ENCODE data around the gene COG8. TPM values are rescaled to one million over a fixed set of nuclear protein-coding genes. Genes with fewer than 3 reads are reported as not detected.

The COG8 gene
- total and polyA plus RNA-seq, 4 donors: 11.2 to 37.4 (median 24.2) TPM

DNA sequence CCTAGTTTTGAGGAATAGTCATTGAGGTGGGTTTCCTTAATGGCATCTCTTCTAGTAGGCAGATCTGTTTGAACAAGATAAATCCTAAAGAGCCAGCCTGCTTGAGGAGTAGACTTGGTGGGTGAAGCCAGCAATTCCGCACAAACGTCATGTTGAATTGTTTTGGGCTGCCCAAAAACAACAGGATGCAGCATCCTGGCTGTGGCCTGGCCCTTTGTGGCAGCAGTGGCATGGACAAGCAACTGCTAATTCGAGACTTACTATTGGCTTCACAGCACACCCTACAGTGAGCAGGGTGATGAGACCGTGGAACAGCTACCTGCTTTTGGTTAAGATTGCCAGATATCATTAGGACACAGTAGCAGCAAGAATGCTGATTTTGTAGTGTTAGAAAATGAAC lies 37.5 kb downstream of the COG8 start:
- H3K36me3 ChIP-seq (ENCODE audit: control insufficient read depth in 4 of 4, insufficient read depth in 3 of 4, low read depth in 1 of 4, low read length in 3 of 4): peaks cover 0 to 11% (median 2%) of the 10 kb centered on the region in 4 donors
- no peak for TF ChIP-seq FOXA2 (IDR thresholded peaks at IDR 0.05)
- TF ChIP-seq YY1 (IDR thresholded peaks at IDR 0.05): no peak
- no peak for TF ChIP-seq HNF4A (conservative IDR thresholded peaks at IDR 0.05)
- TF ChIP-seq HNF4G (IDR thresholded peaks at IDR 0.05): no peak
- TF ChIP-seq, protein P1, sequence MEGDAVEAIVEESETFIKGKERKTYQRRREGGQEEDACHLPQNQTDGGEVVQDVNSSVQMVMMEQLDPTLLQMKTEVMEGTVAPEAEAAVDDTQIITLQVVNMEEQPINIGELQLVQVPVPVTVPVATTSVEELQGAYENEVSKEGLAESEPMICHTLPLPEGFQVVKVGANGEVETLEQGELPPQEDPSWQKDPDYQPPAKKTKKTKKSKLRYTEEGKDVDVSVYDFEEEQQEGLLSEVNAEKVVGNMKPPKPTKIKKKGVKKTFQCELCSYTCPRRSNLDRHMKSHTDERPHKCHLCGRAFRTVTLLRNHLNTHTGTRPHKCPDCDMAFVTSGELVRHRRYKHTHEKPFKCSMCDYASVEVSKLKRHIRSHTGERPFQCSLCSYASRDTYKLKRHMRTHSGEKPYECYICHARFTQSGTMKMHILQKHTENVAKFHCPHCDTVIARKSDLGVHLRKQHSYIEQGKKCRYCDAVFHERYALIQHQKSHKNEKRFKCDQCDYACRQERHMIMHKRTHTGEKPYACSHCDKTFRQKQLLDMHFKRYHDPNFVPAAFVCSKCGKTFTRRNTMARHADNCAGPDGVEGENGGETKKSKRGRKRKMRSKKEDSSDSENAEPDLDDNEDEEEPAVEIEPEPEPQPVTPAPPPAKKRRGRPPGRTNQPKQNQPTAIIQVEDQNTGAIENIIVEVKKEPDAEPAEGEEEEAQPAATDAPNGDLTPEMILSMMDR (IDR thresholded peaks at IDR 0.05; ENCODE audit: low read depth, low read length, missing input control): no peak
- no peak for TF ChIP-seq FOXA1 (IDR thresholded peaks at IDR 0.05)
- TF ChIP-seq, protein P2, sequence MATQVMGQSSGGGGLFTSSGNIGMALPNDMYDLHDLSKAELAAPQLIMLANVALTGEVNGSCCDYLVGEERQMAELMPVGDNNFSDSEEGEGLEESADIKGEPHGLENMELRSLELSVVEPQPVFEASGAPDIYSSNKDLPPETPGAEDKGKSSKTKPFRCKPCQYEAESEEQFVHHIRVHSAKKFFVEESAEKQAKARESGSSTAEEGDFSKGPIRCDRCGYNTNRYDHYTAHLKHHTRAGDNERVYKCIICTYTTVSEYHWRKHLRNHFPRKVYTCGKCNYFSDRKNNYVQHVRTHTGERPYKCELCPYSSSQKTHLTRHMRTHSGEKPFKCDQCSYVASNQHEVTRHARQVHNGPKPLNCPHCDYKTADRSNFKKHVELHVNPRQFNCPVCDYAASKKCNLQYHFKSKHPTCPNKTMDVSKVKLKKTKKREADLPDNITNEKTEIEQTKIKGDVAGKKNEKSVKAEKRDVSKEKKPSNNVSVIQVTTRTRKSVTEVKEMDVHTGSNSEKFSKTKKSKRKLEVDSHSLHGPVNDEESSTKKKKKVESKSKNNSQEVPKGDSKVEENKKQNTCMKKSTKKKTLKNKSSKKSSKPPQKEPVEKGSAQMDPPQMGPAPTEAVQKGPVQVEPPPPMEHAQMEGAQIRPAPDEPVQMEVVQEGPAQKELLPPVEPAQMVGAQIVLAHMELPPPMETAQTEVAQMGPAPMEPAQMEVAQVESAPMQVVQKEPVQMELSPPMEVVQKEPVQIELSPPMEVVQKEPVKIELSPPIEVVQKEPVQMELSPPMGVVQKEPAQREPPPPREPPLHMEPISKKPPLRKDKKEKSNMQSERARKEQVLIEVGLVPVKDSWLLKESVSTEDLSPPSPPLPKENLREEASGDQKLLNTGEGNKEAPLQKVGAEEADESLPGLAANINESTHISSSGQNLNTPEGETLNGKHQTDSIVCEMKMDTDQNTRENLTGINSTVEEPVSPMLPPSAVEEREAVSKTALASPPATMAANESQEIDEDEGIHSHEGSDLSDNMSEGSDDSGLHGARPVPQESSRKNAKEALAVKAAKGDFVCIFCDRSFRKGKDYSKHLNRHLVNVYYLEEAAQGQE (IDR thresholded peaks at IDR 0.05): no peak
- TF ChIP-seq, protein P3, sequence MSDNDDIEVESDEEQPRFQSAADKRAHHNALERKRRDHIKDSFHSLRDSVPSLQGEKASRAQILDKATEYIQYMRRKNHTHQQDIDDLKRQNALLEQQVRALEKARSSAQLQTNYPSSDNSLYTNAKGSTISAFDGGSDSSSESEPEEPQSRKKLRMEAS (IDR thresholded peaks at IDR 0.05): no peak
- TF ChIP-seq RXRA (IDR thresholded peaks at IDR 0.05): no peak
- no peak for DNase-seq (ENCODE audit: low spot score)

DNA sequence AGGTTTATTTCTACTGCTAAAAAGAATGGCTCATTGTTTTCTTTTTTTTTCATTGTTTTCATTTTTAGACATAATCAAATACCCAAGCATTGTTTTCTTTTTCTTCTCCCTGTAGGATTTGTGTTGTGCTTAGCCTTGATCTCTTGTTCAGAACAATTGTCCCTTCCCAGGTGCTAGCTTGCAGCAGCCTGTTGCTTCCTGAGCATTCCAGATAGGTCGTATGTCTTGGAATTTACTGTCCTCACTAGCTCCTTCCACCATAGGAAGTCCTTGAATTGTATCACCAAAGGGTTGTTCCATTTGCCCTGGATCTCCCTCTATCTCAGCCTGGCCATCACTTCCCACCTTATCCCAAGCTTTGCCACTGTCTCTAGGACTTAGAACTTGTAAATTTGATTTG lies 38.2 kb downstream of the COG8 start:
- H3K9ac ChIP-seq (ENCODE audit: low read depth in 1 of 2, low read length in 2 of 2): no peak overlapping the region
- no peaks in the 10 kb centered on the region for H3K9me3 ChIP-seq (ENCODE audit: control insufficient read depth in 4 of 4, low read length in 3 of 4)
- TF ChIP-seq TAF1 (conservative IDR thresholded peaks at IDR 0.05) (no peak), GABPA (IDR thresholded peaks at IDR 0.05 in 1 of 2, conservative IDR thresholded peaks at IDR 0.05 in 1 of 2) (no peak), RXRA (IDR thresholded peaks at IDR 0.05) (no peak), HNF4G (IDR thresholded peaks at IDR 0.05) (no peak), NR2F2 (IDR thresholded peaks at IDR 0.05) (no peak), SP1 (IDR thresholded peaks at IDR 0.05) (no peak), FOXA2 (IDR thresholded peaks at IDR 0.05) (no peak), FOXA1 (IDR thresholded peaks at IDR 0.05) (no peak)
- TF ChIP-seq, protein P4, sequence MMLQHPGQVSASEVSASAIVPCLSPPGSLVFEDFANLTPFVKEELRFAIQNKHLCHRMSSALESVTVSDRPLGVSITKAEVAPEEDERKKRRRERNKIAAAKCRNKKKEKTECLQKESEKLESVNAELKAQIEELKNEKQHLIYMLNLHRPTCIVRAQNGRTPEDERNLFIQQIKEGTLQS (IDR thresholded peaks at IDR 0.05): no peak
- TF ChIP-seq, protein P2 (IDR thresholded peaks at IDR 0.05): no peak
- TF ChIP-seq, protein P5, sequence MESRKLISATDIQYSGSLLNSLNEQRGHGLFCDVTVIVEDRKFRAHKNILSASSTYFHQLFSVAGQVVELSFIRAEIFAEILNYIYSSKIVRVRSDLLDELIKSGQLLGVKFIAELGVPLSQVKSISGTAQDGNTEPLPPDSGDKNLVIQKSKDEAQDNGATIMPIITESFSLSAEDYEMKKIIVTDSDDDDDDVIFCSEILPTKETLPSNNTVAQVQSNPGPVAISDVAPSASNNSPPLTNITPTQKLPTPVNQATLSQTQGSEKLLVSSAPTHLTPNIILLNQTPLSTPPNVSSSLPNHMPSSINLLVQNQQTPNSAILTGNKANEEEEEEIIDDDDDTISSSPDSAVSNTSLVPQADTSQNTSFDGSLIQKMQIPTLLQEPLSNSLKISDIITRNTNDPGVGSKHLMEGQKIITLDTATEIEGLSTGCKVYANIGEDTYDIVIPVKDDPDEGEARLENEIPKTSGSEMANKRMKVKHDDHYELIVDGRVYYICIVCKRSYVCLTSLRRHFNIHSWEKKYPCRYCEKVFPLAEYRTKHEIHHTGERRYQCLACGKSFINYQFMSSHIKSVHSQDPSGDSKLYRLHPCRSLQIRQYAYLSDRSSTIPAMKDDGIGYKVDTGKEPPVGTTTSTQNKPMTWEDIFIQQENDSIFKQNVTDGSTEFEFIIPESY (IDR thresholded peaks at IDR 0.05): no peak
- TF ChIP-seq, protein P1 (IDR thresholded peaks at IDR 0.05; ENCODE audit: low read depth, low read length, missing input control): no peak
- no peaks in the 10 kb centered on the region for H3K27me3 ChIP-seq (ENCODE audit: control insufficient read depth in 4 of 4, insufficient read depth in 4 of 4, low read length in 3 of 4)
- no peak overlapping the region for H3K4me3 ChIP-seq (ENCODE audit: low read depth in 1 of 3, low read length in 3 of 3)
- H3K36me3 ChIP-seq (ENCODE audit: control insufficient read depth in 4 of 4, insufficient read depth in 3 of 4, low read depth in 1 of 4, low read length in 3 of 4): peaks cover 0 to 11% (median 2%) of the 10 kb centered on the region in 4 donors
- H3K4me1 ChIP-seq (ENCODE audit: control insufficient read depth in 4 of 4, insufficient read depth in 4 of 4, low read length in 3 of 4): no peaks in the 10 kb centered on the region
- no peak overlapping the region for H3K27ac ChIP-seq (ENCODE audit: low read depth in 1 of 2, low read length in 2 of 2)
- no peak for DNase-seq (ENCODE audit: low spot score)
- WGBS: 81% methylated on average over 1 of the region's 1 CpG

More for the DNA sequence above, 37.5 kb downstream of the COG8 start:
- Histone ChIP-seq H3K27me3 (ENCODE audit: control insufficient read depth in 4 of 4, insufficient read depth in 4 of 4, low read length in 3 of 4) (no peaks in the 10 kb centered on the region), H3K4me1 (ENCODE audit: control insufficient read depth in 4 of 4, insufficient read depth in 4 of 4, low read length in 3 of 4) (no peaks in the 10 kb centered on the region), H3K9me3 (ENCODE audit: control insufficient read depth in 4 of 4, low read length in 3 of 4) (no peaks in the 10 kb centered on the region), H3K9ac (ENCODE audit: low read depth in 1 of 2, low read length in 2 of 2) (no peak overlapping the region), H3K27ac (ENCODE audit: low read depth in 1 of 2, low read length in 2 of 2) (no peak overlapping the region), H3K4me3 (ENCODE audit: low read depth in 1 of 3, low read length in 3 of 3) (no peak overlapping the region)
- WGBS: 92% methylated on average over 4 of the region's 4 CpGs
